H9 (cell line): ENCODE results near the gene PRDM5. TPM values are rescaled to one million over a fixed set of nuclear protein-coding genes. Genes with fewer than 3 reads are reported as not detected.
A peak's percentile ranks its signal among the peaks of the same experiment; 100 is the strongest.

Source experiments
- DNase-seq: peaks from one replicate; pipeline ENCODE4 v3.0.0-alpha.2; 2017
- H2AFZ ChIP-seq: one replicate; pipeline ENCODE4 v1.6.1; 2013; ENCODE audit warnings: mild to moderate bottlenecking, low read length, control low read depth, moderate library complexity
- H2AK5ac ChIP-seq: 2 replicates; pipeline ENCODE4 v1.6.1; 2013; ENCODE audit warnings: low read length, control low read depth, mixed read lengths; ENCODE audit not compliant: insufficient read length
- H2BK120ac ChIP-seq: one replicate; pipeline ENCODE4 v1.6.1; 2013; ENCODE audit warnings: low read depth, mild to moderate bottlenecking, low read length, control low read depth, inconsistent platforms; ENCODE audit not compliant: poor library complexity, severe bottlenecking
- H2BK12ac ChIP-seq: 2 replicates; pipeline ENCODE4 v1.6.1; 2013; ENCODE audit warnings: low read length, control low read depth, mixed read lengths, low read depth; ENCODE audit not compliant: insufficient read length
- H2BK15ac ChIP-seq: 2 replicates; pipeline ENCODE4 v1.6.1; 2013; ENCODE audit warnings: low read depth, low read length, control low read depth
- H2BK20ac ChIP-seq: one replicate; pipeline ENCODE4 v1.6.1; 2013; ENCODE audit warnings: low read depth, mild to moderate bottlenecking, low read length, control low read depth, inconsistent platforms; ENCODE audit not compliant: poor library complexity, severe bottlenecking
- H2BK5ac ChIP-seq: 2 replicates; pipeline ENCODE4 v1.6.1; 2013; ENCODE audit warnings: low read length, control low read depth, mixed read lengths; ENCODE audit not compliant: insufficient read length
- H3K14ac ChIP-seq: 2 replicates; pipeline ENCODE4 v1.6.1; 2013; ENCODE audit warnings: low read length, control low read depth; ENCODE audit not compliant: insufficient read depth
- H3K18ac ChIP-seq: 2 replicates; pipeline ENCODE4 v1.6.1; 2013; ENCODE audit warnings: low read depth, mild to moderate bottlenecking, mixed read lengths, low read length, control low read depth; ENCODE audit not compliant: insufficient read length
- H3K23ac ChIP-seq: 2 replicates; pipeline ENCODE4 v1.6.1; 2013; ENCODE audit warnings: low read length, control low read depth, mixed read lengths, low read depth; ENCODE audit not compliant: insufficient read length
- H3K23me2 ChIP-seq: 2 replicates; pipeline ENCODE4 v1.6.1; 2013; ENCODE audit warnings: low read depth, mild to moderate bottlenecking, mixed read lengths, low read length, control low read depth; ENCODE audit not compliant: insufficient read length, poor library complexity, severe bottlenecking
- H3K27ac ChIP-seq: 2 replicates; pipeline ENCODE4 v1.5.1; 2013; ENCODE audit warnings: low read length, control low read depth, mixed read lengths, low read depth; ENCODE audit not compliant: insufficient read length
- H3K27me3 ChIP-seq: 2 replicates; pipeline ENCODE4 v1.6.1; 2013; ENCODE audit warnings: low read length, control low read depth, inconsistent platforms; ENCODE audit not compliant: insufficient read depth
- H3K4ac ChIP-seq: 2 replicates; pipeline ENCODE4 v1.6.1; 2013; ENCODE audit warnings: low read depth, mild to moderate bottlenecking, control low read depth, inconsistent platforms, low read length, moderate library complexity
- H3K4me1 ChIP-seq: 2 replicates; pipeline ENCODE4 v1.6.1; 2013; ENCODE audit warnings: low read length, control low read depth, inconsistent platforms; ENCODE audit not compliant: insufficient read depth
- H3K4me2 ChIP-seq: 2 replicates; pipeline ENCODE4 v1.6.1; 2013; ENCODE audit warnings: low read length, control low read depth, mixed read lengths; ENCODE audit not compliant: insufficient read length, insufficient read depth
- H3K56ac ChIP-seq: 2 replicates; pipeline ENCODE4 v1.6.1; 2013; ENCODE audit warnings: low read depth, mild to moderate bottlenecking, mixed read lengths, low read length, control low read depth; ENCODE audit not compliant: insufficient read length
- H3K79me1 ChIP-seq: 2 replicates; pipeline ENCODE4 v1.6.1; 2013; ENCODE audit warnings: low read depth, mild to moderate bottlenecking, moderate library complexity, low read length, control low read depth, inconsistent platforms; ENCODE audit not compliant: insufficient read depth, poor library complexity, severe bottlenecking
- H3K79me2 ChIP-seq: 2 replicates; pipeline ENCODE4 v1.6.1; 2013; ENCODE audit warnings: low read length, control low read depth, inconsistent platforms; ENCODE audit not compliant: insufficient read depth
- H3K9ac ChIP-seq: 2 replicates; pipeline ENCODE4 v1.6.1; 2013; ENCODE audit warnings: low read length, control low read depth, mixed read lengths; ENCODE audit not compliant: insufficient read length; ENCODE audit errors: extremely low read depth
- H3K9me3 ChIP-seq: one replicate; pipeline ENCODE4 v1.6.1; 2013; ENCODE audit warnings: low read depth, low read length, inconsistent platforms; ENCODE audit not compliant: control insufficient read depth
- H3T11ph ChIP-seq: one replicate; pipeline ENCODE4 v1.6.1; 2013; ENCODE audit warnings: mild to moderate bottlenecking, low read length, control low read depth, inconsistent platforms
- H4K20me1 ChIP-seq: one replicate; pipeline ENCODE4 v1.6.1; 2013; ENCODE audit not compliant: control insufficient read depth, insufficient read length, insufficient read depth
- H4K5ac ChIP-seq: 2 replicates; pipeline ENCODE4 v1.6.1; 2013; ENCODE audit warnings: low read depth, mild to moderate bottlenecking, mixed read lengths, low read length, control low read depth; ENCODE audit not compliant: insufficient read length
- H4K8ac ChIP-seq: replicated peaks from 2 replicates; pipeline ENCODE4 v1.6.1; 2013; ENCODE audit warnings: low read length, control low read depth, mixed read lengths, low read depth; ENCODE audit not compliant: insufficient read length
- H4K91ac ChIP-seq: 2 replicates; pipeline ENCODE4 v1.6.1; 2013; ENCODE audit warnings: low read depth, mild to moderate bottlenecking, moderate library complexity, mixed read lengths, low read length, control low read depth; ENCODE audit not compliant: insufficient read length
- H3K27ac Mint-ChIP-seq, 3 experiments: 2 replicates in 2 of 3; 3 replicates in 1 of 3; pipeline ENCODE4 v1.8.0; 2020 to 2021; ENCODE audit warnings: mixed read lengths in 3 of 3, mild to moderate bottlenecking in 1 of 3, moderate library complexity in 1 of 3
- H3K27me3 Mint-ChIP-seq: 2 replicates; pipeline ENCODE4 v1.8.0; 2021; ENCODE audit warnings: low read depth, mild to moderate bottlenecking, moderate library complexity, mixed read lengths
- H3K36me3 Mint-ChIP-seq, 3 experiments: 2 replicates in 2 of 3; 3 replicates in 1 of 3; pipeline ENCODE4 v1.8.0; 2020 to 2021; ENCODE audit warnings: low read depth in 3 of 3, mixed read lengths in 3 of 3; ENCODE audit not compliant: insufficient read depth in 1 of 3
- H3K4me1 Mint-ChIP-seq, 2 experiments: 2 replicates each; pipeline ENCODE4 v1.8.0; 2020; ENCODE audit warnings: mixed read lengths in 2 of 2
- H3K4me3 Mint-ChIP-seq, 2 experiments: 2 replicates in 1 of 2; 3 replicates in 1 of 2; pipeline ENCODE4 v1.8.0; 2020 to 2021; ENCODE audit warnings: mild to moderate bottlenecking in 2 of 2, mixed read lengths in 2 of 2, moderate library complexity in 1 of 2
- H3K9me3 Mint-ChIP-seq, 2 experiments: 2 replicates in 1 of 2; 3 replicates in 1 of 2; pipeline ENCODE4 v1.8.0; 2020; ENCODE audit warnings: mild to moderate bottlenecking in 2 of 2, mixed read lengths in 2 of 2, moderate library complexity in 1 of 2
- CTCF ChIP-seq: fragments of 200-600 bp; sonication (generic); conservative IDR thresholded peaks from 3 replicates; pipeline ENCODE4 v1.8.0; 2021; ENCODE audit warnings: antibody characterized with exemption, mild to moderate bottlenecking
- WGBS: extraction: QIAGEN DNeasy Blood & Tissue Kit; methylation state at CpG from one replicate; pipeline ENCODE4 v1.1.7; 2013; ENCODE audit warnings: missing lambda C conversion rate, low lambda C conversion rate, mixed read lengths; ENCODE audit not compliant: insufficient read length; ENCODE audit errors: extremely low coverage; 5-methylcytosine and 5-hydroxymethylcytosine counted together
- total RNA-seq: library from RNA; stranded (reverse); gene quantifications from 2 replicates; pipeline ENCODE4 v1.2.1, GENCODE V29; 2021

PRDM5 gene
- total RNA-seq, 1 experiment from 2014 or later: 21.7 TPM

GRCh38 chr4:120923207-120923522 lies 639 bp upstream of the PRDM5 start:
- Mint-ChIP-seq H3K4me3 (peak overlapping the region; percentile 74 to 82), H3K4me1 (peaks cover 40% of the 10 kb centered on the region in 2 experiments), H3K9me3 (no peaks in the 10 kb centered on the region), H3K27me3 (no peaks in the 10 kb centered on the region; the same call in 1 of the 2 replicates), H3K36me3 (peaks cover 0 to 4% (median 0%) of the 10 kb centered on the region in 3 experiments; a peak in 4 of 7 replicates), H3K27ac (peak overlapping the region in 2 of 3 experiments; percentile 92 to 98; a peak in 4 of 7 replicates)
- Histone ChIP-seq H3K27me3 (no peaks in the 10 kb centered on the region), H3K4ac (no peak overlapping the region), H4K5ac (no peak overlapping the region), H2BK12ac (no peak overlapping the region), H2BK15ac (no peak overlapping the region), H3T11ph (no peak overlapping the region), H3K79me1 (peaks cover 3% of the 10 kb centered on the region), H2AFZ (no peak overlapping the region), H3K4me1 (no peaks in the 10 kb centered on the region; the same call in 1 of the 2 replicates), H4K8ac (no peak overlapping the region), H2BK5ac (no peak overlapping the region), H3K23me2 (peaks cover 8% of the 10 kb centered on the region), H3K18ac (peak overlapping the region; percentile 44), H4K20me1 (no peaks in the 10 kb centered on the region), H3K4me2 (peak overlapping the region; percentile 93), H2AK5ac (no peak overlapping the region), H3K56ac (no peak overlapping the region), H3K27ac (peak overlapping the region; percentile 87), H3K23ac (no peak overlapping the region), H3K79me2 (peaks cover 2% of the 10 kb centered on the region; the same call in 1 of the 2 replicates), H3K14ac (no peak overlapping the region), H2BK20ac (no peak overlapping the region), H2BK120ac (no peak overlapping the region), H4K91ac (no peak overlapping the region), H3K9ac (peak overlapping the region; percentile 66), H3K9me3 (no peaks in the 10 kb centered on the region)
- no peak for TF ChIP-seq CTCF
- DNase-seq: no peak
- no CpG with 5 or more reads among the region's 12 CpGs for WGBS
